HepG2 (cell line): ENCODE results near the gene SURF2. TPM values are rescaled to one million over a fixed set of nuclear protein-coding genes. Genes with fewer than 3 reads are reported as not detected.

ENCODE experiments used
- CENPBD1 ChIP-seq: sonication (generic); formaldehyde crosslinking; IDR thresholded peaks from 2 replicates; pipeline ENCODE4 v1.8.0; 2022; ENCODE audit warnings: missing genetic modification reagents, low read depth, mild to moderate bottlenecking, borderline replicate concordance
- ELF1 ChIP-seq: sonication (generic); formaldehyde crosslinking; IDR thresholded peaks from 2 replicates; pipeline ENCODE4 v1.4.0; 2020; ENCODE audit warnings: missing genetic modification reagents
- FOXC1 ChIP-seq: sonication (generic); formaldehyde crosslinking; IDR thresholded peaks from 2 replicates; pipeline ENCODE4 v1.8.0; 2022; ENCODE audit warnings: mild to moderate bottlenecking, missing genetic modification reagents, borderline replicate concordance
- KLF11 ChIP-seq: IDR thresholded peaks from 2 replicates; pipeline ENCODE4 v1.6.1; 2016; ENCODE audit warnings: missing compliant biosample characterization
- PRDM15 ChIP-seq: sonication (generic); formaldehyde crosslinking; IDR thresholded peaks from 2 replicates; pipeline ENCODE4 v1.4.0; 2020; ENCODE audit warnings: missing genetic modification reagents
- SETDB1 ChIP-seq: sonication (generic); formaldehyde crosslinking; IDR thresholded peaks from 2 replicates; pipeline ENCODE4 v1.5.1; 2020; ENCODE audit warnings: missing genetic modification reagents, mild to moderate bottlenecking, borderline replicate concordance
- SMAD9 ChIP-seq: sonication (generic); formaldehyde crosslinking; IDR thresholded peaks from 2 replicates; pipeline ENCODE4 v1.5.1; 2020; ENCODE audit warnings: mild to moderate bottlenecking, missing genetic modification reagents
- ZMAT3 ChIP-seq: sonication (generic); formaldehyde crosslinking; conservative IDR thresholded peaks from 2 replicates; pipeline ENCODE4 v1.7.0; 2021; ENCODE audit warnings: missing genetic modification reagents
- ZNF556 ChIP-seq: sonication (generic); formaldehyde crosslinking; IDR thresholded peaks from 2 replicates; pipeline ENCODE4 v1.4.0; 2020; ENCODE audit warnings: mild to moderate bottlenecking, missing genetic modification reagents, borderline replicate concordance
- ZNF770 ChIP-seq: sonication (generic); formaldehyde crosslinking; IDR thresholded peaks from 2 replicates; pipeline ENCODE4 v1.5.0; 2020; ENCODE audit warnings: mild to moderate bottlenecking, missing genetic modification reagents
- ZNF772 ChIP-seq: sonication (generic); formaldehyde crosslinking; IDR thresholded peaks from 2 replicates; pipeline ENCODE4 v1.5.0; 2020; ENCODE audit warnings: mild to moderate bottlenecking, missing genetic modification reagents
- polyA plus RNA-seq, 8 experiments: library from polyadenylated mRNA; depleted of rRNA in 3 of 8; stranded (reverse) in 7 of 8; unstranded in 1 of 8; fragments of >200 nt; fragmentation: Illumina TruSeq in 4 of 8; extraction: Trizol in 4 of 8; gene quantifications; 2 replicates each; pipeline versions ENCODE4 v1.2.1 to v1.2.3, GENCODE V29; 2011 to 2016; ENCODE audit warnings: low read depth in 4 of 8, missing spikeins in 1 of 8, mixed read lengths in 1 of 8; ENCODE audit not compliant: insufficient read depth in 1 of 8
- total RNA-seq, 5 experiments: library from RNA; depleted of rRNA; stranded (reverse); fragments of >200 nt; fragmentation: Illumina TruSeq; extraction: Trizol; gene quantifications; 2 replicates each; pipeline ENCODE4 v1.2.3, GENCODE V29; 2016; ENCODE audit warnings: low read depth in 1 of 5
- TF ChIP-seq, protein P1 (sequence below): sonication (generic); formaldehyde crosslinking; IDR thresholded peaks from 2 replicates; pipeline ENCODE4 v1.5.0; 2020; ENCODE audit warnings: missing genetic modification reagents
- TF ChIP-seq, protein P2 (sequence below): sonication (generic); formaldehyde crosslinking; IDR thresholded peaks from 2 replicates; pipeline ENCODE4 v1.5.0; 2020; ENCODE audit warnings: mild to moderate bottlenecking, missing genetic modification reagents, borderline replicate concordance

The SURF2 gene
- total and polyA plus RNA-seq, 2 of the 13 experiments (the other 11 are each of a cell fraction or from before 2014, with no cell fraction given), result 6.3 to 13.6 TPM

GRCh38 chr9:133347985-133348717 lies 8.2 kb upstream of the SURF2 start, which contains the start of the genes MED22 and RPL7A (continued):
- TF ChIP-seq PRDM15 (CRISPR knock-in tag) (no peak), KLF11 (CRISPR knock-in tag) (no peak), ZMAT3 (CRISPR knock-in tag) (no peak), SETDB1 (CRISPR knock-in tag) (no peak), ZNF772 (CRISPR knock-in tag) (peak; percentile 80), ZNF556 (CRISPR knock-in tag) (no peak; the same call in 1 of the 2 replicates), FOXC1 (CRISPR knock-in tag) (no peak; the same call in 1 of the 2 replicates), SMAD9 (CRISPR knock-in tag) (0 out of 2 replicates have a peak, but pooled peaks have one; percentile 54), ELF1 (peak; percentile 59), ZNF770 (CRISPR knock-in tag) (no peak), CENPBD1 (CRISPR knock-in tag) (no peak)
- TF ChIP-seq, protein P1, sequence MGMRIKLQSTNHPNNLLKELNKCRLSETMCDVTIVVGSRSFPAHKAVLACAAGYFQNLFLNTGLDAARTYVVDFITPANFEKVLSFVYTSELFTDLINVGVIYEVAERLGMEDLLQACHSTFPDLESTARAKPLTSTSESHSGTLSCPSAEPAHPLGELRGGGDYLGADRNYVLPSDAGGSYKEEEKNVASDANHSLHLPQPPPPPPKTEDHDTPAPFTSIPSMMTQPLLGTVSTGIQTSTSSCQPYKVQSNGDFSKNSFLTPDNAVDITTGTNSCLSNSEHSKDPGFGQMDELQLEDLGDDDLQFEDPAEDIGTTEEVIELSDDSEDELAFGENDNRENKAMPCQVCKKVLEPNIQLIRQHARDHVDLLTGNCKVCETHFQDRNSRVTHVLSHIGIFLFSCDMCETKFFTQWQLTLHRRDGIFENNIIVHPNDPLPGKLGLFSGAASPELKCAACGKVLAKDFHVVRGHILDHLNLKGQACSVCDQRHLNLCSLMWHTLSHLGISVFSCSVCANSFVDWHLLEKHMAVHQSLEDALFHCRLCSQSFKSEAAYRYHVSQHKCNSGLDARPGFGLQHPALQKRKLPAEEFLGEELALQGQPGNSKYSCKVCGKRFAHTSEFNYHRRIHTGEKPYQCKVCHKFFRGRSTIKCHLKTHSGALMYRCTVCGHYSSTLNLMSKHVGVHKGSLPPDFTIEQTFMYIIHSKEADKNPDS (CRISPR knock-in tag), result no peak
- TF ChIP-seq, protein P2, sequence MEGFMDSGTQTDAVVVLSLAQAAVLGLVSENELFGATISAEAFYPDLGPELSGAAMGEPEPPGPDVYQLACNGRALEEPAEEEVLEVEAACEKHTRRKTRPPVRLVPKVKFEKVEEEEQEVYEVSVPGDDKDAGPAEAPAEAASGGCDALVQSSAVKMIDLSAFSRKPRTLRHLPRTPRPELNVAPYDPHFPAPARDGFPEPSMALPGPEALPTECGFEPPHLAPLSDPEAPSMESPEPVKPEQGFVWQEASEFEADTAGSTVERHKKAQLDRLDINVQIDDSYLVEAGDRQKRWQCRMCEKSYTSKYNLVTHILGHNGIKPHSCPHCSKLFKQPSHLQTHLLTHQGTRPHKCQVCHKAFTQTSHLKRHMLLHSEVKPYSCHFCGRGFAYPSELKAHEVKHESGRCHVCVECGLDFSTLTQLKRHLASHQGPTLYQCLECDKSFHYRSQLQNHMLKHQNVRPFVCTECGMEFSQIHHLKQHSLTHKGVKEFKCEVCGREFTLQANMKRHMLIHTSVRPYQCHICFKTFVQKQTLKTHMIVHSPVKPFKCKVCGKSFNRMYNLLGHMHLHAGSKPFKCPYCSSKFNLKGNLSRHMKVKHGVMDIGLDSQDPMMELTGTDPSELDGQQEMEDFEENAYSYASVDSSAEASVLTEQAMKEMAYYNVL (CRISPR knock-in tag), result peak; percentile 46; the same call in 1 of the 2 replicates
